Lung microvascular endothelial cell (primary cell): ENCODE measurements around the gene SMAD9. TPM values are rescaled to one million over a fixed set of nuclear protein-coding genes. Genes with fewer than 3 reads are reported as not detected.
A peak's percentile ranks its signal among the peaks of the same experiment; 100 is the strongest.

ENCODE experiments used
- DNase-seq, 2 donors: peaks; one replicate each; pipeline versions ENCODE4 v3.0.0 to v3.0.0-alpha.2; 2010; ENCODE audit warnings: low read depth in 2 of 2
- total RNA-seq: library from RNA; depleted of rRNA; stranded (reverse); fragments of >200 nt; gene quantifications from 2 replicates; pipeline ENCODE4 v1.2.1, GENCODE V29; 2014

Gene SMAD9
- total RNA-seq, 1 donor from 2014 or later: 14.3 TPM

DNA sequence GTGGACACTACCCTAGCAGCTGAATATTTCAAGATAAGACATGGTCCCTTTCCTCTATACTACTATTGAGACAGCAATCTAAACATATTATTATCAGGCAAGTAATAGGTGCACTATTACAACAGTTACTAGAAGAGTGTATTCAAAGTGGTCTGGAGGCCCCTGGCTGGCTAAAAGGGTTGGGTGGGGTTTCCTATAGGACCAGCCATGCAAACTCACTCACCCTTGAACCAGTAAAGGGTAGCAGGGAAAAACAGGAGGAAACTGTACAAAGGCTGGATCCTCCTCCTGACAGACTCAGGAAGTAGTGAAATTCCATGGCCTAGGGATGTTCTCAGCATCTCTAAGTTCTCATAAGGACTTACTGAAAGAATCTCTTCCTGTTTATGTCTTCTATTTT lies 7.7 kb downstream of the SMAD9 start:
- peak; percentile 27 to 28 for DNase-seq

DNA sequence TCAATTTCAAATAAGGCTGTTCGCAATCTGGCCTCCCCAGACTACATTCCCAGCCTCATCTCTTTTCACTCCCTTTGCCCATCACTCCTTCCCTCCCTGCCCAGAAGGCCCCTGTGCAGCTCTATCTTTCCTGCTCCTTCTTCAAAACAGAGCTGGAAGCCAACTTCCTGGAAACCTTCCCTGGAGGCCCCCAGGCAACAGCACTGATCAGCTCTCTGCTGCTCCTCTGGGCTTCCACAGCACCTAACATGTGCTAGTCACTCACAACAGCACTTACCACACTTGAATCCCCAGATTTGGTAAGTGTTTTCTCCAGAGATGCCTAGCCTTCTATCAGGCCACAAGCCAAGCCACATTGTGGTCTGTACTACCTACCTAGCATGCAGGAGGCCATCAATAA lies 9.5 kb downstream of the SMAD9 start:
- no peak for DNase-seq

DNA sequence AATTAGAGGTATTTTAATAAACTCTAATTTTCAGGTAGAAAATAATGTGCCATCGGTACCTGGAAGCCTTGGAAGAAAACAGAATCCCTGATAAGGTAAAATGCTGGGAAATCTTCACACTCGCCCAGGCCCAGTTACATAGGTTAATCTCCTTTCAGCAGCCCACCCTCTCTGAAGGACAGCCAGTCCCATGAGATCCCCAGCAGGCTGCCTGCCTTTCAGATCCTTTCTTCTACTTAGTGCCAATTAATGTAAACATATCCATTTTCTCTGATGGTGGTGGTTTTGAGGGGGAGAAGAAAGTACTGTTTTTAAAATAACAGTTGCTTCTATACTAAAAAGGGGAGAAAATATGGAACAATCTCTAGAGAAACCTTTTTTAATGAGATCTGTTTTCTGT lies 12.2 kb downstream of the SMAD9 start:
- no peak for DNase-seq

DNA sequence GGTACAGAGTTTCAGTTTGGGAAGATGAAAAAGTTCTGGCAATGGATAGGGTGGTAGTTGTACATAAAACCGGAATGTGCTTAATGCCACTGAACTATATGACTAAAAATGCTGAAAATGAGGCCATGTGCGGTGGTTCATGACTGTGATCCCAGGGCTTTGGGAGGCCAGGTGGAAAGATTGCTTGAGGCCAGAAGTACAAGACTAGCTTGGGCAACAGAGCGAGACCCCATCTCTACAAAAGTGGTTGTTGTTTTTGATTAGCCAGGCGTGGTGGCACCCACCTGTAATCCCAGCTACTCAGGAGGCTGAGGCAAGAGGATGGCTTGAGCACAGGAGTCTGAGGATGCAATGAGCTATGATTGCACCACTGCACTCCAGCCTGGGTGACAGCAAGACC lies 12.8 kb downstream of the SMAD9 start:
- DNase-seq: no peak

DNA sequence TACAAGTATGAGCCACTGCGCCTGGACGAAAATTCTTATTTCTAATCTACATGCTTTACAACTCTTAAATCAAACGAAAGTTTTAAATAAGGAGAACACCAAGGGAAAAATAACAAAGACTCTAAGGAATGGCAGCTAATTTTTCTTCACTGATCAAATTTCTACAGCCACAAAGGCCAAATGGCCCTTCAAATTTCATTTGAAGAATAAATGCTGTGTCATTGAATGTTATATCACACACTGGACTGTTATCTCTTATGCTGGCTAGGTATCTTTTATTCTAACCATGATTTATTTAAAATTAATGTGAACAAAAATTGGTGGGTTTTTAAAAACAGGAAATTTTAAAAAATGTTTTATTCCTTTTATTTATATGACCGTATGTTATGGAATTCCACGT lies 14.1 kb downstream of the SMAD9 start:
- no peak for DNase-seq

DNA sequence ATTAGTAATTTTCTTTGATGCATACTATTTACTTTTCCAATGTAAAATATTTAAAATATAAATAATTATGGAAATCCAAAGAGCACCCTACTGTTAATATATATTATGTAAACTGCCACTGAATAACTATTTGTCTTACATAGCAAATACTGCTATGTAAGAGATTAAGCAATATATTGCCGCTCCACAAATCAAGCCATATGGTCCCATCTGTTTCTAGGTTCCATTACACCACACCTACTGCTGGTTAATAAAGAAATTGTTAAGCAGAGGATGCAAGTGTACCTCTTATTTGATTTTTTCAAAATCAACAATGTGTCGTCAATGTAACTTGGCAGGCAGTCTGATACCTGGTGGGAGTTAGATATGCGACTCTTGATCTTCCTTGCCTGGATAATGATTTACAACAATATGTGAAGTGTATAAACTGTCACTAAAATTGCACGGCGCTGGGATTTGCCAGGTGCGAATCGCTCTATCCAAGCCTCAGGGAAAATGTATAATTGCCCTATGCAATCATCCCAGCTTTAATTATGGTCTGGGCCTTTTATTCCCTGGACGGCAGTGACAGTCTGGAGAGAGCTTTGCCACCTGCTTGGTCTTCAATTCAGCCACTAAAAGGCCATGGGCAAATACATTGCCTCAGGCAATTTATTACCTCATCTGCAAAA lies 16.0 kb downstream of the SMAD9 start:
- DNase-seq: no peak

DNA sequence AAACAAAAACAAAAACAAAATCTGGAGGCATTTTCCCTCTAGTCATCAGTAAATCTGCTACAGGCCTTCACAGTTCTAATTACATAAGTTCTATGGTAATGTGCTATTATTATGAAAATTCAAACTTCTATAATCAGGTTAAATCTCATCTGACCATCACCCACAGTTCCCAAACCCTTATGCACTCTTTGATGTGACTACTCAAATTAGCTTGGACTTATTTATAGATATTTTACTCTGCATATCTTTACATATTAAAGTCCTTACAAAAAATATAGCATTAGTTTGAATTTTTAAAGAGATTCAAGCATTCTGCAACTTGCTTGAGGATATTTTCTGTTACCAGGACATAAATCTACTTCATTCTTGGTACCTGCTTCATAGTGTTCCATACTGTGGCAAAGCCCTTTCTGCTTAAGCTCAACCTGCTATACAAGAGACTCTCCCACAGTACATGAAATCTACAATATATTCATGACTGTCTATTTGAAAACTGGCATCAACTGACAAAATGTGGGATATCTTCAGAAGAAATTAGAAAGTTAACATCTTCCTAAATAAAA lies 22.9 kb downstream of the SMAD9 start:
- no peak for DNase-seq

DNA sequence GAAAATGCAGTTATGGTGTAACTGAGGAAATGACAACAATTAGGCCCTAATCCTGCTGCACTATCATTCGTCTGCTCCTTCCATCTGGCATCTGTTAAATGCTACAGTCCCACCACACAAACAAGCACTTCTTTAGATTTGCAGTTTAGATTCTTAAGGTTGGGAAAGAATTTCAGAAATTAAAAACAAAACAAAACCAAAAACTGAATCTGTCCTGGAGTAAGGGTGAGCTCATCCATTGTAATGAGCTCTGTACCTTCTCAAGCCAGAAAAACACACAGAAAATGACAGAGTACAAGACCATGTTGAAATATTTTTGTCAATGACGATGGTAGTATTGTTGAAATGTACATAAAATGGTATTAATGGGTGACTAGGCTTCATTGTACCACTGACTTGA lies 28.3 kb downstream of the SMAD9 start:
- no peak for DNase-seq

DNA sequence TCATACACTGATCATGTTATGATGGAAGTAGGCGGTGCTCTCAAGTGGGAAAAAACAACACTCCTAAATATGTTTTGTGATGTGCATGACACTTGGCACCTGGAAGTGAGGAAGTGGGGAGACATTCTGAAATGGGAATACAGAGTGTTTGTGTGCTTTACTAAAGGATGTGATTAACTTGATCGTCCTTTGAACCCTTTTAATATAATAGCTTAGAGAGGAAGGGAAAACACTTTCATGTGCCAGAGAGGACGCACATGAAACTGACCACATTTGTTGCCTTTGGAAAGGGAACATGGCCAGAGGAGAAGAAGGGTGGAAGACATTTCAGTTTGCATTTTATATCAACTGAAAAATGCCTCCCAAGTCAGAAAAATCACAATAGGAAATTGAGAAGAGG lies 31.4 kb downstream of the SMAD9 start:
- DNase-seq: peak; percentile 65 to 95

DNA sequence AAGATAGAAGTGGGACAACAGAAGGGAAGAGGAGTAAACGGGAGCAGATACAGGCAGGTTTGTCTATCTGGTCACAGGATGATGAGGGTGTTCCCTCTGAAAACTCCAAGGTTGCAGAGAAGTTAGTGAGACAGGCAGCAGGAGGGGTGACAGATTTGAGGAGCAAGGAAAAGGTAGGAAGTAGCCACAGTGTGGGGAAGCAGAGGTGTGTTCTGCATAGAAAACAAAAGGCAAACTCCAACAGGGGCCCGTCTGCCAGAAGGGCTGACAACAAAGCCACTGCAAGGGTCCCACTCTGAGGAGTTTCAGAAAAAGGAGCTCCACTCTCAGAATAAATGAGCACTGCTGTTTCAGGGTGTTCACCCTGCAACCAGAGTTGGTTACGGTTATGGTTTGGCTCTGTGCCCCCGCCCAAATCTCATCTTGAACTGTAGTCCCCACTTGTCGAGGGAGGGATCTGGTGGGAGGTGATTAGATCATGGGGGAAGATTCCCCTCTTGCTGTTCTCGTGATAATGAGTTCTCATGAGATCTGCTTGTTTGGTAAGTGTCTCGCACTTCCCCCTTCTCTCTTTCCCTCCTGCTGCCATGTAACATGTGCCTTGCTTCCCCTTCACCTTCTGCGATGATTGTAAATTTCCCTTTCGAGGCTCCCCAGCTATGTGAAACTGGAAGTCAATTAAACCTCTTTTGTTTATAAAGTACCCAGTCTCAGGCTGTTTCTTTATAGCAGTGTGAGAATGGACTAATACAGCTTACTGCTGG lies 32.1 kb downstream of the SMAD9 start:
- peak; percentile 22 to 62 for DNase-seq

DNA sequence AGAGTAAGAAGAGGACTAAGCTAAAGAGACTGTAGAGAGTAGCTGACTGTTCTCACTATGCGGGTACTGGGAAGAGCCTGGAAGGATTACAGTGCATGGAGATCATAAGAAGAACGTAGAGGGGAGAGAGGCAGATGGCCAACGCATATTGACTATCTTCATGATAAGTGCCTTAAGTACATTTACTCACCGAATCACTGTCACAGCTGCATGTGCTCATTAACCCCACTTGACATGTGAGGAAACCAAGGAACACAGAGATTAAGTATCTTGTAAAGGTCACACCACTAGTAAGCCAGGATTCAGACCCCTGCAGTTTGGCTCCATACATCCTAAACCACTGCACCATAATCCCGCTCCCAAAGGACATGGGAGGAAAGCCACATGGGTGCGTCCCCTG lies 34.1 kb downstream of the SMAD9 start:
- no peak for DNase-seq

DNA sequence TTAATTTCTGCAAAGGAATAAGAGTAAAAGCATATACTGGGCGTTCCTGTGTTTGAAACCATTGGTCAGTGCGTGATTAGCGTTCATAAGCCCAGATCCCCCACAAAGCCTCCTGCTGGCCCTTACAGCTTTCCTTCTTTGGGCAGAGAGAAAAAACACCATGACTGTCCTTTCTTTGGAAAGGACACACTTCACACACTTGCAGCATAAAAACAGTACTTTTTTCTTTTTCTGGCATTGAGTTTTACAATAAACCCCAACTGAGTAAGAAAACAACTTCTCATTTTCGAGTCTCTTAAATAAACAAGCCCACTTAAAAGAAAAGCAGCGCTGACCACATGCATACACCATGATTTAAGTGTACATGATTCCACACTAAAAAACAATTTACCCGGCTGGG lies 35.8 kb downstream of the SMAD9 start:
- no peak for DNase-seq

DNA sequence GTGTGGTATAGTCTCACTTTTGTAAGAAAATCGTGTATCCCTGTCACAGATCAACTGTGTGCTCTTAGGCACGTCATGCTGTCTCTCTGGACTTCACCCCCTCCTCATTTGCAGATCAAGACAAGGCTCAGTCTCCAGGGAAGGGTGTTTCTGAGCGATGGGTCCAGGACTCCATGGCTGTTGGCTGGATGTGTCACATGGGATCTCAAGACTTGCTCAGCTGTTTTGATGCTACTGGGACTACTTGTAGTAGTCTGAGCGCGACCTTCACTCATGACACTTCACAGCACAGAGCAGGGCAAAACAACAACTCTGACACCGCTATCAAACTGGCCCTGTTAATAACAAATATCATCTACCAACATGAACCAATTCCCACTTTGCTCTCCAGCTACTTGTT lies 36.2 kb downstream of the SMAD9 start:
- DNase-seq: no peak

DNA sequence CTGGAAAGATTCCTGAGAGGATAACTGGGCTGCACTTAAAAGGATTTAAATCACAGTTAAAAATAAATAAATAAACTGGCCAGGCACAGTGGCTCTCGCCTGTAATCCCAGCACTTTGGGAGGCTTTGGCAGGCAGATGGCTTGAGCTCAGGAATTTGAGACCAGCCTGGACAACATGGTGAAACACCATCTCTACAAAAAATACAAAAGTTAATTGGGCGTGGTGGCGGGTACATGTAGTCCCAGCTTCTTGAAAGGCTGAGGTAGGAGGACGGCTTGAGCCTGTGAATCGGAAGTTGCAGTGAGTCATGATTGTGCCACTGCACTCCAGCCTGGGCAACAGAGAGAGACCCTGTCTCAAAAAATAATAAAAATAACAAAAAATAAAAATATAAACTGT lies 36.6 kb downstream of the SMAD9 start:
- DNase-seq: peak in 1 of 2 donors; percentile 48

DNA sequence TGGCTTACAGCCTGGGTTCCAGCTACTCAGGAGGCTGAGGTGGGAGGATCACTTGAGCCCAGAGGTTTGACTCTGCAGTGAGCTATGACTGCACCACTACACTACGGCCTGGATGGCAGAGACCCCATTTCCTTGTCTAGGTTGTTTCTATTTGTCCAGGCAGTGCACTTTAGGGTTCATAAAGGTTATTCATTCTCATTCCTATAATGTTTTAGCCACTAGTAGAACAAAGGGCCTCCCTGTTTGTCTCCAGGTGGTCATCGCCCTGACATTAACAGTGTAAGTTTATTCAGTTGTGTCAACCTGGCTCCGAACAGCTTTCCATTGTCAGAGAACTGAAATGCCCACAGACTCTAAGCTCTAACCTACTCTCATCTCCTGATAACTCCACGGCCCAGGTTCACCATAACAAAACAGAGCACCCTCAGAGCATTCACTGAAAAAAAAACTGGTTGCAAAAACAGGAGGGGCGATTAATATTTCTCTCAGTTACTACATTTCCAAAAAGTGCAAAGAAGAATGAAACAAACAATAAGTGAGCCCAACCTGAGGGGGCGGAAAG lies 37.1 kb downstream of the SMAD9 start:
- DNase-seq: peak in 1 of 2 donors; percentile 86

DNA sequence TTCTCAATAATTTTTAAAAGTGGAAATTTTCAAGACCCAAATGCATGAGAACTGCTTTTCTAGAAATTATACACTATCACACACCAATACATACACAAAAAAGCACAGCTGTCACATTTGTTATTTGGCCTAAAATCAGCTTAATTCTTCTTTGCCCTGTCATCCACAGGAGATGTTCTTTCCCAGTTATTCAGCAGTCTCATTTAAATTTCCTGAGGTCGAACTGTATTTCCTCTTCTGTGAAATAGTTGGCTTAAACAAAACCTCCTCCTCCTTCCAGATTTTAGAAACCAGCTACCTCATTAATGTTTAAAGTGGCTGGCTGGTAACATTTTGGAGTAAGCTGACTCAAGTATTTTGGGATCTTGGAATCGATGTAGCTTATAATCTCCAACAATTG lies 39.1 kb downstream of the SMAD9 start:
- peak; percentile 59 to 64 for DNase-seq

DNA sequence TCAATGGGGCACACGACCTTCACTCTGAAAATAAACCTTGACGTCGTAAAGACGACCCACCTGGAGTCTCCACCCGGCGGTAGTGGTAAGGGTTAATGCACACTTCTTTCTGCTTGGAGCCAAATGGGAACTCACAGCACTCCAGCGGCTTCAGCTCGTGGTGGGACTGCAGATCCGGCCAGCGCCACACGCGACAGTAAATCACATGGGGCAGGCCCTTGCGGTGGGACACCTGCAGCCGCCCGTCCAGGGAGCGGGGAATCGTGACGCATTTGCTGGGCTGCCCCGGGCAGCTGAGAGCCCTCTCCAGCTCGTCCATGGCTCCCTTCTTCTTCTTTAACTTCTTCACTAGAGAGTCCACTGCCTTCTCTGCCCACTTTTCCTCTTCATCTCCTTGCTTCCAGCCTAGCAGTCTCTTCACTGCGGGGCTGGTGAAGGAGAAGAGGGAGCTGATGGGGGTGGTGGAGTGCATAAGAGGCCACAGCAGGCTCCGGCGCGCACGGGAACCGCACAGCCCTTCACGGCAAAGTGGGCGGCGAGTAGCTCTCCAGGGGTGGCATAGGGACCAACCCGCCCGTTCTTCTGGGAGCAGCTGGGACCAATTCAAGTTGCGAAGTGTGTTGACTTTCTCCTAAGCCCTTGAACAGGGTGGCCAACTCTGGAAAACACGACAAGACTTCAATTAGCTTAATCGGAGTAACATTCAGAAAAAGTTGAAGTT lies 40.7 kb downstream of the SMAD9 start:
- DNase-seq: no peak

DNA sequence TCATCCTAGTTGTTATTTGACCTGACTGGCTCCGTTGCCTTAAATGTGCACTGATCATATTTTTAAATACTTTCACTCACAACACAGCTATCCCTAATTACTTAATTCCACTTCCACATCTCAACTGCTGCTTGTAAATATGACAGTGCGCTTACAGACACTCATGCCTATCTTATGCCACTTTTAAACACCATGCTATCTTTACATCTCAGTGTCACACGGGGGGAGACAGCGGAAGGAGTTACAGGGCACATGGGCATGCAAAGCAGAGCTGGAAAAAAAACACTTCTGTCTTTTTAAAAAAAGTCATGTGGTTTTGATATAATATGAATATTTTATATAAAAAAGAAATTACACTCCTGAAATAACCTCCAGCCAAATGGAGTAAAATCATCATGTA lies 44.1 kb downstream of the SMAD9 start:
- DNase-seq: no peak

DNA sequence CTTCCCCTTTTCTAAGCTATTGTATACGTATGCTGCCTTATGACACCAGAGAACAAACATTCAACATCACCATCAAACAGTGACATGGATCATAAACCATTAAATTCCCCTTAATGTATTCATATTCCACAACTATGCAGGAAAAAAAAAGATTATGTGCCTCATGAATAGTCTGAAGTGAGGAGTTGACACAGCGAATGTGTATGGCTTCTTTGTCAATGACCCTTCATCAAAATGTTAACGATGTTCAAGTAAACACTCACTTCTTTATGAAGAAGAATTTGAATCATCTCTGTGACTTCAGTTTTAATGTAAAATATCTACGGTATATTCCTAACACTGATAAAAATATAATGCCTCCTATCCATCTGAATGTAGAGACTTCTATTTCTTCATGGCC lies 44.6 kb downstream of the SMAD9 start:
- no peak for DNase-seq

DNA sequence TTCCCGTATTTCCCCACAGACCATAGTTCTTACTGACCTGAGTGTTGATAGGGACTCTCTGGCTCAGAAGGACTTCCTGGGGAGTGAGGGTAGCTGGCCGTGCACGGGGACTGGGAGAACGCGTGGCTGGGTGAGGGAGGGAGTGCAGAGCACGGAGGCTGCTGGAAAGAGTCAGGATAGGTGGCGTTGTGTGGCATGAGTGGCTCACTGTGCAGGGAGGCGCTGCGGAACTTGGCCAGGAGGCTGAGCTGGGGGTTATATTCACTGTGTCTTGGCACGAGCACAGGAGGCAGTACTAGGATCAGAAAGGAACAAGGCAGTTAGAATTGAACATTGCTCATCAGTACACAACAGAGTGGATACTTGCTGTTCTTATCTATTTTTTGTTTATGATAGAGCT lies 47.4 kb downstream of the SMAD9 start:
- peak; percentile 43 to 49 for DNase-seq

DNA sequence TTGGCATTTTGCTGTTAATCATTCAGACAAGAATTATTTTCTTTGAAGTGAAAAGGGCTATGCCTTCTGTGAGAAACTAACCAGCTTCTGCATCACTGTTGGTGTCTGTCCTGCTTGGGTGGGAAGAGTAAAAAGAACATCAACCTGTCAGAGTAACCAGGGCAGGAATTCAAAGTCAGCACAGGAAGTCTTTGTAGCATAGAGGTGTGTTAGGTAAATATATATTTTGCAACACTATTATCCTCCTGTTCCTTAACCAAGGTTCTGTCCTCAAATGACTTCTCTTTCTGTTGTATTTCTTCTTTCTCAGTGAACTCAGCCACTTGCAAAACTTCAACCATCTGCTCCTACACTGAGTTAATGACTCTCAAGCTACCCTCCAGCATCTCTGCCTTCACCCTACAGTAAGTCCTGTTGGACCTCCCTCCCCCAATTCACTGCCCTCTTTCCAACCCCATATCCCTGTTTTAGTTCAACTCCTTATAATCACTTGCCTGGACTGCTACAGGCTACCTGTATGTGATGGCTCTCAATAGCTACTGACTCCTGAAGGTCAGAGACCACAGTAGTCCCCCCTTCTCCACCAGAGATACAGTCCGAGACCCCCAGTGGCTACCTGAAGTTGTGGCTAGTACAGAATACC lies 49.9 kb downstream of the SMAD9 start:
- DNase-seq: no peak

DNA sequence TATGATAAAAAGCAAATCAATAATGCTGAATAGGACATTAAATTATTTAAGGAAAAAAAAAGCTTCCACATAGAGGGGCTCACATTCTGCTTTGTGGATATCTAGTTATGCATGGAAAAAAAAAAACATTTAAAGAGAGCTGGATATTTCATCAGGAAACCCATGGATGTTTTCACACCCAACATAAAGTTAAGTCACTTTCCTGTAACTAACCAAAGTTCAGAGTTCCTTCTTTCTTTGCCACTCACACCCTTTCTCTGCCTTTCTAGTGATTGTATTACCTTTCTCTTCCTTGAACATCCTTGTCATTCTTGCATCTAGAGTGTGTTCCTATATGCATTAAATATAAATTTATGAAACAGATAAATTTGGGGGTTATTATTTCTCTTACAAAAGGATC lies 53.8 kb downstream of the SMAD9 start:
- peak in 1 of 2 donors; percentile 55 for DNase-seq
